Central memory CD8-positive, alpha-beta T cell (primary cell): ENCODE results near the gene PRR29.
"Not testable (repeated sequence)": the region's sequence is repeated elsewhere in the genome, so short reads cannot be mapped to it uniquely, and the experiment has no call there.

ENCODE experiments used
- ATAC-seq: fragments of 150-1000 bp; cut with Tn5 transposase; replicated peaks from 2 replicates; pipeline ENCODE4 v1.10.0; 2022; ENCODE audit warnings: mild to moderate bottlenecking, moderate FRiP score, moderate number of reproducible peaks; ENCODE audit not compliant: poor library complexity, severe bottlenecking; ENCODE audit errors: extremely low read depth
- DNase-seq, 2 donors: peaks; one replicate each; pipeline ENCODE4 v3.0.0; 2021; ENCODE audit warnings: low spot score in 2 of 2
- H3K27ac Mint-ChIP-seq: one replicate; pipeline ENCODE4 v1.8.0; 2022; ENCODE audit warnings: low read depth, mild to moderate bottlenecking, moderate library complexity, mixed read lengths
- H3K27me3 Mint-ChIP-seq: one replicate; pipeline ENCODE4 v1.8.0; 2022; ENCODE audit warnings: mixed read lengths
- H3K36me3 Mint-ChIP-seq: one replicate; pipeline ENCODE4 v1.8.0; 2022; ENCODE audit warnings: mild to moderate bottlenecking, moderate library complexity, mixed read lengths; ENCODE audit not compliant: insufficient read depth
- H3K4me1 Mint-ChIP-seq: one replicate; pipeline ENCODE4 v1.8.0; 2022; ENCODE audit warnings: mixed read lengths
- H3K4me3 Mint-ChIP-seq: one replicate; pipeline ENCODE4 v1.8.0; 2022; ENCODE audit warnings: mild to moderate bottlenecking, moderate library complexity, mixed read lengths
- H3K9me3 Mint-ChIP-seq: one replicate; pipeline ENCODE4 v1.8.0; 2022; ENCODE audit warnings: mixed read lengths

The PRR29 gene

DNA sequence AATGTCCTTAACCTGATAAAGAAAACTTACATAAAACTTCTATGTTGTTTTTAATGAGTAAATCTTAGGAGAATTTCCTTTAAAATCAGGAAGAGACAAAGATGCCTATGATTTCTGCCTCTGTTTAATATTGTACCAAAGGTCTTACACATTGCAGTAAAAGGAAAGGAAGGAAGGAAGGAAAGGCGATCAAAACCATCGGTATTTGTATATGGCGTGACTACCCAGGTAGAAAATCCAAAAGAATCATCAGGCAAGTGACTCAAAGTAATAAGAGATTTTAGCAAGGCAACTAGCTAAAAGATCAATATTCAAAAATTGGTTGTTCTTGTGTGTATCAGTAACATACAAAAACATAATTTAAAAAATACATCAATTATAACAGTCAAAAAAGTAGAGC is 18.8 kb downstream of the PRR29 start:
- Mint-ChIP-seq H3K27ac (peak overlapping the region; percentile 100), H3K4me3 (peak overlapping the region; percentile 87), H3K27me3 (no peaks in the 10 kb centered on the region), H3K4me1 (peaks cover 63% of the 10 kb centered on the region), H3K36me3 (peaks cover 35% of the 10 kb centered on the region), H3K9me3 (no peaks in the 10 kb centered on the region)
- ATAC-seq = no peak
- DNase-seq = no peak

DNA sequence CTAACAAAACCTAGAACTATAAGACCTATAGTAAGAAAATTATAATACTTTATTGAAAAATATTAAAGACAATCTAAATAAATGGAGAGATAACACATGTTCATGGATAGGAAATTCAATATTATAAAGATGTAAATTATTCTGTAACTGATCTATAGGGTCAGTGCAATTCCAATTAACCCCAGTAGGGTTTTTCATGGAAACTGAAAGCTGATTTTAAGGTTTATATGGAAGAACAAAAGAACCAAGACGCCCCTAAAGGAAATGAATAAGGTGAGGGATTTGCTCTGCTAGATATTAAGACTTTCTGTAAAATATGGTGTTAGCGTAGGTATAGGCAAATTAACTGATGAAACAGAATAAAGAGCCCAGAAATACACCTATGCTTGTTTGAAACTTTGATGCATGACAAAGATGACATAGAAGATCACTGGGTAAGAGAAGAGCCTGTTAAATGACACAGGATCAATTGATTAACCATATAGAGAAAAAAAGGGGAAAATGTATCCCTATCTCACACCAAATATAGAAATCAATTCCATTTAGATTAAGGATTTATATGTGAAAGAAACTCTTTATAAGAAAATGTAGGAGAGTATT is 19.3 kb downstream of the PRR29 start:
- H3K27me3 Mint-ChIP-seq = no peaks in the 10 kb centered on the region
- peaks cover 67% of the 10 kb centered on the region for H3K4me1 Mint-ChIP-seq
- no peak for DNase-seq
- H3K9me3 Mint-ChIP-seq = no peaks in the 10 kb centered on the region
- no peak for ATAC-seq
- peak overlapping the region; percentile 100 for H3K27ac Mint-ChIP-seq
- H3K4me3 Mint-ChIP-seq = peak overlapping the region; percentile 87
- peaks cover 34% of the 10 kb centered on the region for H3K36me3 Mint-ChIP-seq

- ATAC-seq = peak; percentile 15
- peak overlapping the region; percentile 100 for H3K27ac Mint-ChIP-seq
- peak overlapping the region; percentile 87 for H3K4me3 Mint-ChIP-seq
- H3K4me1 Mint-ChIP-seq = peaks cover 75% of the 10 kb centered on the region
- H3K36me3 Mint-ChIP-seq = peaks cover 29% of the 10 kb centered on the region
- not testable (repeated sequence) for DNase-seq, H3K27me3 Mint-ChIP-seq, H3K9me3 Mint-ChIP-seq
Observed at GRCh38 chr17:64019551-64019961, 21.4 kb downstream of the PRR29 start.

DNA sequence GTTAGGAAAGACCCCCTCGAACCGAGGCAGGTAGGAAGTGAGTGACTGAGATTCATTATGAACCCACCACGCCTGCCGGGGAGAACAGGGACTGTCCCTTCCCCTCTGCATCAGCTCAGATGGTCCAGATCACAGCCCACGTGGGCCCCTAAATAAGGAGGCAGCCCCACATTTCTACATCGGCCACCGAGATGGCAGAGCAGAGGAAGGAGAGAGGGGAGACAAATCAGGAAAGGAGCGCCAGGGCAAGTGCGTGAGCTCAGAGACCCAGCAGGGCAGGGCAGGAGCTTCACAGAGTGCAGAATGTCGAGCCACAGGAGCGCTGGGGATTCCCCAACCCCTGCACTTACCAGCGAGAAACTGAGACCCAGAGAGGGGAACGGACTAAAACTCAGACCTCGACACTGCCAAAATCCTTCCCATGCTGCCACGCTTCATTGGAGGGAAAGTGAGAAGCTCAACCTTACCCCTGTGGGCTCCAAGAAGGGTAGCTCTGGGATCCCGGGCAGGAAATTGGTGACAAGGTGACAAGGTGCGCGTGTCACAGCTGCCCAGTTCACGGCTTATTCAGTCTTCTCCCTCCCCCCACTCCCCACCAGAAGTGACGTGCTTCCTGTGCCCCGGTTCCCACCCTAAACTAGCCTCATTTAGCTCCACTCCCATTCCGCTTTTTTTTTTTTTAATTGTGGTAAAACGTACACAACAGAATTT is 22.1 kb downstream of the PRR29 start, which contains the start of gene ICAM2:
Gene ICAM2, minus strand, starts transcription at position 578 of the 711 bp plus-strand sequence. CDS start 13,942 bp downstream, outside the sequence.
- peak; percentile 73 for ATAC-seq
- DNase-seq = peak; percentile 76 to 93
- H3K4me3 Mint-ChIP-seq = peak within 1 kb of the TSS; percentile 87
- H3K27me3 Mint-ChIP-seq = no peaks in the 10 kb centered on the region
- H3K36me3 Mint-ChIP-seq = peaks cover 30% of the 10 kb centered on the region
- H3K4me1 Mint-ChIP-seq = peaks cover 75% of the 10 kb centered on the region
- peak within 1 kb of the TSS; percentile 100 for H3K27ac Mint-ChIP-seq
- H3K9me3 Mint-ChIP-seq = no peaks in the 10 kb centered on the region

GRCh38 chr17:64022611-64023063 is 24.5 kb downstream of the PRR29 start:
- DNase-seq = no peak
- peaks cover 63% of the 10 kb centered on the region for H3K4me1 Mint-ChIP-seq
- ATAC-seq = no peak

DNA sequence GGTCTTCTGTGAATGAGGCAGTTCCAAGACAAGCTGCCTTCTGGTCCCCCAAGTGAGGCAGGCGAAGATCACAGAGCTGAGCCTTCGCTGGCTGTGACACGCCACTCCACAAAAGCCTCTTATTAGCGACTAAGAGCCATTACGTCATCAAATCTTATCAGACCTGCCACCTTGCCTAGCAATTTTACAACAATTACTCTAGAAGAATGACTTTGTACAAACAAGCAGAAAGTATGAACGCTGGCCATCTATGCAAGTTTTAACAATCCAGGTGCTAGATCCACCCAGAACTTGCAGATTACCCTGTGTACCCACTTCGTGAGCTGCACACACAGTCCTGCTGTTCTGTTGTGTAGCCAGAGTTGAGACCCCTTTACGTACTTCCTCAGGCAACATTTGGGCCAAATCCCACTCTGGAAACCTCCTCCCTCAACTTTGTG is 26.1 kb downstream of the PRR29 start:
- no peak for ATAC-seq
- Mint-ChIP-seq H3K4me1 (peaks cover 49% of the 10 kb centered on the region), H3K4me3 (peak overlapping the region; percentile 83)

More at GRCh38 chr17:64022611-64023063, 24.5 kb downstream of the PRR29 start:
- Mint-ChIP-seq H3K9me3 (no peaks in the 10 kb centered on the region), H3K27me3 (no peaks in the 10 kb centered on the region), H3K4me3 (peak overlapping the region; percentile 16), H3K36me3 (peaks cover 31% of the 10 kb centered on the region), H3K27ac (peak overlapping the region; percentile 100)

DNA sequence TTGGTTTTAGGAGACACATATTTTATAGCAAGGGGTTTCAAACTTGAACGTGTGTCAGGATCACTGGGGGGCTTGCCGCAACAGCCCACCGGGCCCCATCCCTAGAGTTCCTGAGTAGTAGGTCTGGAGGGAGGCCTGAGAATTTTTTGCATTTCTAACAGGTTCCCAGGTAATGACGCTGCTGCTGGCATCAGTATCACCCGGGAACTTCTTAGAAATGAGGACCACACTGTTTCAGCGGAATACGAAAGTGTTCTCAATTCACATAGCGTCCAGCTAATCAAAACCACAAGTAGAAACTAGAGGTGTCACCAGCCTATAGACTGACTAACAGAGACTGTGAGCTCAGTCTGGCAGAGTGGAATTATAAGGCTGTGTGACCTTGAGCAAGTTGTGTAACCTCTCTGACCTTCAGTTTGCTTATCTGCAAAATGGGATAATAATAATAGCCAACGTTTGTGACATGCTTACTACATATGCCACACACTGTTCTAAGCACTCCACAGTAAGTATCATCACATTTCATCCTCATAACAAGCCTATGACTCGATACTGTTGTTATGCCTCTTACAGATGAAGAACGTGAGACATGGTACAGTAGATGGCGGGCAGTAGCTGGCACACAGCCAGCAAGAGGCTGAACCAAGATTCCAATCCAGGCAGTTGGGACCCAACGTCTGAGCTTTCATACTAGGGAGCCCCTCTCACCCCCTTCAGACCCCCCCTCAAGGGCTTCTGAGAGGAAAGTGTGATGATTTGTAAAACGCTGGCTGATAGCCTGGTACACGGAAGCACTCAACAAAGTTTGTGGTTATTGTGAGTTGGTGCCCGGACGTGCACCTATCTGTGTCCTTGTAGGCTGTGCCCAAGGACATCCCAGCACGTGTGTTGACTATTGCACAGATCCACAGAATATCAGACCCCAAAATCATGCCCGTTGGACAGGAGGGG is 26.9 kb downstream of the PRR29 start:
- Mint-ChIP-seq H3K36me3 (peaks cover 24% of the 10 kb centered on the region), H3K4me1 (peaks cover 46% of the 10 kb centered on the region), H3K27me3 (no peaks in the 10 kb centered on the region), H3K9me3 (no peaks in the 10 kb centered on the region), H3K27ac (peak overlapping the region; percentile 100), H3K4me3 (peak overlapping the region; percentile 83)
- ATAC-seq (peak; percentile 25), DNase-seq (peak in 1 of 2 donors; percentile 28)

More for the DNA sequence above, 26.1 kb downstream of the PRR29 start:
- H3K36me3 Mint-ChIP-seq = peaks cover 29% of the 10 kb centered on the region
- no peaks in the 10 kb centered on the region for H3K27me3 Mint-ChIP-seq
- no peak for DNase-seq
- H3K9me3 Mint-ChIP-seq = no peaks in the 10 kb centered on the region
- H3K27ac Mint-ChIP-seq = peak overlapping the region; percentile 100

GRCh38 chr17:64025732-64026294 is 27.7 kb downstream of the PRR29 start:
- H3K27me3 Mint-ChIP-seq = no peaks in the 10 kb centered on the region
- peak; percentile 85 for ATAC-seq
- peaks cover 16% of the 10 kb centered on the region for H3K36me3 Mint-ChIP-seq
- peak overlapping the region; percentile 83 for H3K4me3 Mint-ChIP-seq
- peak; percentile 91 to 95 for DNase-seq
- H3K27ac Mint-ChIP-seq = peak overlapping the region; percentile 100
- H3K4me1 Mint-ChIP-seq = peaks cover 46% of the 10 kb centered on the region
- no peaks in the 10 kb centered on the region for H3K9me3 Mint-ChIP-seq

- Mint-ChIP-seq H3K9me3 (no peaks in the 10 kb centered on the region), H3K27ac (no peak overlapping the region), H3K4me3 (no peak overlapping the region), H3K27me3 (no peaks in the 10 kb centered on the region), H3K36me3 (peaks cover 6% of the 10 kb centered on the region), H3K4me1 (peaks cover 24% of the 10 kb centered on the region)
- ATAC-seq (no peak), DNase-seq (peak; percentile 59 to 61)
Observed at GRCh38 chr17:64028874-64029464, 30.8 kb downstream of the PRR29 start.

- Mint-ChIP-seq H3K27me3 (no peaks in the 10 kb centered on the region), H3K9me3 (no peaks in the 10 kb centered on the region), H3K4me3 (no peak overlapping the region), H3K4me1 (peaks cover 8% of the 10 kb centered on the region), H3K27ac (no peak overlapping the region), H3K36me3 (peaks cover 3% of the 10 kb centered on the region)
- no peak for ATAC-seq
- no peak for DNase-seq
Observed at GRCh38 chr17:64032081-64032480, 33.9 kb downstream of the PRR29 start.

- Mint-ChIP-seq H3K27me3 (no peaks in the 10 kb centered on the region), H3K27ac (peak overlapping the region; percentile 60), H3K4me3 (no peak overlapping the region), H3K4me1 (peaks cover 8% of the 10 kb centered on the region), H3K9me3 (no peaks in the 10 kb centered on the region), H3K36me3 (peaks cover 10% of the 10 kb centered on the region)
- DNase-seq = no peak
- no peak for ATAC-seq
Observed at GRCh38 chr17:64036198-64036922, 38.2 kb downstream of the PRR29 start.
